ENCODE results near the gene POLR1A. TPM values are rescaled to one million over a fixed set of nuclear protein-coding genes. Genes with fewer than 3 reads are reported as not detected.

POLR1A gene
- total RNA-seq, 4 donors from 2014 or later, result 15.3 to 22.3 (median 19.8) TPM

DNA sequence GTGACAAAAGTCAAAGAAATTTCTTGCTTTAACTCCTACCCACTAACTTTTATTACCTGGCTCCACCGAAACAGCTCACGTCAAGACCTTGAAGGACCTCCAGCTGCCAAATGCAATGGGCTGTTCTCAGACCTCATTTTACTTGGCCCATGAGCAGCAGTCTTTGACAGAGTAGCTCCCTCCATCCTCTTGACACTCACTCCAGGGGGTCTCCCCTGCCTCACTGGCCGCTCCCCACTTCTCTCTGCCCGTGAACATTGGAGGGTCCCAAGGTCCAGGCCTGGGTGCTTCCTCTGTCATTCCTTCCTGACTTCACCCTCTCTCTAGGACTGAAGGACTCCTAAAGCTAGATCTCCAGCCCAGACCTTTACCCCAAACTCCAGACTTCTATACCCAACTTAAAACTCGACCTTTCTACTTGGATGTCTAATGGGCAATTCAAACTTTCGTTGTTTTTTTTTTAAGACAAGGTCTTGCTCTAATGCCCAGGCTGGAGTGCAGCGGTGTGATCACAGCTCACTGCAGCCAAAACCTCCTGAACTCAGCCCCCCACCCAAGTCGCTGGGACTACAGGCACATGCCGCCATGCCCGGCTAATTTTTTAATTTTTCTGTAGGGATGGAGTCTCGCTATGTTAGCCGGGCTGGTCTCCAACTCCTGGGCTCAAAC, 124.0 kb downstream of the POLR1A start:
- 86% methylated on average over 12 of the region's 12 CpGs for WGBS, 2 donors
- no peaks in the 10 kb centered on the region for H3K9me3 ChIP-seq
- H3K27ac ChIP-seq, result no peak overlapping the region
- H3K4me1 ChIP-seq, result peaks cover 0 to 12% (median 0%) of the 10 kb centered on the region in 4 donors
- H3K4me3 ChIP-seq, result no peak overlapping the region
- H3K36me3 ChIP-seq, result no peaks in the 10 kb centered on the region
- no peak for DNase-seq (ENCODE audit: low spot score in 2 of 2)
- TF ChIP-seq, protein P1, sequence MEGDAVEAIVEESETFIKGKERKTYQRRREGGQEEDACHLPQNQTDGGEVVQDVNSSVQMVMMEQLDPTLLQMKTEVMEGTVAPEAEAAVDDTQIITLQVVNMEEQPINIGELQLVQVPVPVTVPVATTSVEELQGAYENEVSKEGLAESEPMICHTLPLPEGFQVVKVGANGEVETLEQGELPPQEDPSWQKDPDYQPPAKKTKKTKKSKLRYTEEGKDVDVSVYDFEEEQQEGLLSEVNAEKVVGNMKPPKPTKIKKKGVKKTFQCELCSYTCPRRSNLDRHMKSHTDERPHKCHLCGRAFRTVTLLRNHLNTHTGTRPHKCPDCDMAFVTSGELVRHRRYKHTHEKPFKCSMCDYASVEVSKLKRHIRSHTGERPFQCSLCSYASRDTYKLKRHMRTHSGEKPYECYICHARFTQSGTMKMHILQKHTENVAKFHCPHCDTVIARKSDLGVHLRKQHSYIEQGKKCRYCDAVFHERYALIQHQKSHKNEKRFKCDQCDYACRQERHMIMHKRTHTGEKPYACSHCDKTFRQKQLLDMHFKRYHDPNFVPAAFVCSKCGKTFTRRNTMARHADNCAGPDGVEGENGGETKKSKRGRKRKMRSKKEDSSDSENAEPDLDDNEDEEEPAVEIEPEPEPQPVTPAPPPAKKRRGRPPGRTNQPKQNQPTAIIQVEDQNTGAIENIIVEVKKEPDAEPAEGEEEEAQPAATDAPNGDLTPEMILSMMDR (IDR thresholded peaks at IDR 0.05), result no peak
- TF ChIP-seq POLR2A (IDR thresholded peaks at IDR 0.05) (no peak), EP300 (IDR thresholded peaks at IDR 0.05) (no peak)
- H3K27me3 ChIP-seq, result no peaks in the 10 kb centered on the region

- Histone ChIP-seq H3K4me1 (peaks cover 0 to 12% (median 0%) of the 10 kb centered on the region in 4 donors), H3K4me3 (no peak overlapping the region), H3K27ac (peak overlapping the region in 1 of 4 donors; percentile 6), H3K9me3 (no peaks in the 10 kb centered on the region), H3K36me3 (no peaks in the 10 kb centered on the region), H3K27me3 (no peaks in the 10 kb centered on the region)
- no peak for TF ChIP-seq EP300 (IDR thresholded peaks at IDR 0.05)
- TF ChIP-seq, protein P1 (IDR thresholded peaks at IDR 0.05), result no peak
- TF ChIP-seq POLR2A (IDR thresholded peaks at IDR 0.05), result no peak
- no peak for DNase-seq (ENCODE audit: low spot score in 2 of 2)
- WGBS, 2 donors, result 54 to 55% methylated on average over 3 of the region's 3 CpGs
These were observed 126.6 kb downstream of the POLR1A start for GRCh38 chr2:85978883-85979780.

DNA sequence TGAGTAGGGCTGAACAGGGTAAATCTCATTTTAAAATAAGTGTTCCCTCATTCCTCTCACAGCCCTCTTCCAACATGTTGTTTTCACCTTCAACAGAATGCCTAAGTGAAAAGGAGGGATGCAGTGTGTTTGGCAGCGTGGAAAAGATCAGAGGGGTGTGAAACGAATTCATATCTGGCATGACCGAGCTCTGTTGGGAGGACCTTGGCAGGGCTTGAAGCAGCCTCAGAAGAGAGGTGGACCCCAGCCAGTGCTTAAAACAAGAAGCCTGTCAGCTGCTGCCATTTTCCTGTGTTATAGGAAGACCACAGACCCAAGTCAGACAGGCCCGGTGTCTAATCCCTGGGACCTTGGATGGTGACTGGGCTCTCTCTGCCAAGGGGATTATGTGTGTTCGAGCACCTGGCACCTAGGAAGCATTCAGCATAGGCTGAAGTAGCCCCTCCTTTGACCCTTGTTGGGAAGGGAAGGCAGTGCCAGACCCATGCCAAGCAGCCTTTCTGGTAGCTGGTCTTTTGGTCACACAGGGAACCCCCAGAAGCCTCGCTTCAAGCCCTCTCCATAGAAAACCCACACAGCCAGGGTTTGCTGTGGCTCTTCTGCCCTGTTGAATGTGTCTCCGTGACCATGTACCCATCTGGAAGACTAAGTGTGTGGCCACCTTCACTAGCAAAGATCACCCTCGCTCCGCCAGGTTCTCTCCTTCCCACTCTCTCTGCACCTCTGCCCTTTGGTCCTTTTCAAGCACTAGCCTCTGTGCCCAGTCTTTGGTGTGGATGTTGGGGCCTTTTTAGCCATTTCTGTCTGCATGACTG, 129.4 kb downstream of the POLR1A start:
- H3K4me1 ChIP-seq, result peaks cover 0 to 12% (median 0%) of the 10 kb centered on the region in 4 donors
- no peaks in the 10 kb centered on the region for H3K9me3 ChIP-seq
- no peak overlapping the region for H3K27ac ChIP-seq
- no peaks in the 10 kb centered on the region for H3K36me3 ChIP-seq
- DNase-seq (ENCODE audit: low spot score in 2 of 2), result no peak
- no peaks in the 10 kb centered on the region for H3K27me3 ChIP-seq
- TF ChIP-seq, protein P1 (IDR thresholded peaks at IDR 0.05), result no peak
- no peak for TF ChIP-seq POLR2A (IDR thresholded peaks at IDR 0.05)
- TF ChIP-seq EP300 (IDR thresholded peaks at IDR 0.05), result no peak
- 75 to 79% methylated on average over 8 to 9 of the region's 9 CpGs for WGBS, 2 donors
- H3K4me3 ChIP-seq, result no peak overlapping the region

DNA sequence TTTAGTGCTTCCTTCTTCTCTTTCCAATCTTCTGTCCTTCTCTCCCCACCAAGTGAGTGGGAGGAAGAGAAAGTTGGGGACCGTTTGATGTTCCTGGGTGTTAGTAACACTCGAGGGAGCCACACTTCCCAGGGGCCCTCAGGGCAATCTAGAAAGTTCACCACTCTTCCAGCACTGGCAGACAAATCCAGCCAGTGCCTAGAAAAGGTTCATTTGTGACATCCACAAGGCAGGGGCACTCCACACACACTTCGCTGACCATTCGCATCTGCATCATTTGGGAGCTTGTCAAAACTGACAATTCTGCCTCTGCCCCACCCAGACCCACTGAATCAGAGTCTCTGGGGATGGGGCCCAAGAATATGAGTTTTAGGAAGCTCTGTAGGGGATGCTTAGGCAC, 130.1 kb downstream of the POLR1A start:
- Histone ChIP-seq H3K27ac (no peak overlapping the region), H3K36me3 (no peaks in the 10 kb centered on the region), H3K4me1 (peaks cover 0 to 12% (median 0%) of the 10 kb centered on the region in 4 donors), H3K27me3 (no peaks in the 10 kb centered on the region), H3K9me3 (no peaks in the 10 kb centered on the region), H3K4me3 (no peak overlapping the region)
- no peak for DNase-seq (ENCODE audit: low spot score in 2 of 2)
- TF ChIP-seq, protein P1 (IDR thresholded peaks at IDR 0.05), result no peak
- TF ChIP-seq POLR2A (IDR thresholded peaks at IDR 0.05), result no peak
- no peak for TF ChIP-seq EP300 (IDR thresholded peaks at IDR 0.05)
- 69 to 70% methylated on average over 4 of the region's 4 CpGs for WGBS, 2 donors

Measured in tibial nerve (tissue), 4 donors.